HCT116 (cell line): ENCODE data around the gene SLC44A4. TPM values are rescaled to one million over a fixed set of nuclear protein-coding genes. Genes with fewer than 3 reads are reported as not detected.

Source experiments
- ATAC-seq: fragments of 200-7000 bp; cut with Tn5 transposase; 2 replicates; pipeline ENCODE4 v1.9.1; 2020; ENCODE audit warnings: mild to moderate bottlenecking, moderate library complexity
- BruUV-seq: library from RNA; stranded (reverse); fragments of 400-500 nt; replicated peaks from 2 replicates; lab custom pipeline; 2021; lab: Mats Ljungman, UMichigan
- CTCF ChIA-PET: fragments of 300-600 bp; sonication (Branson Sonifier 250); formaldehyde crosslinking; loops from one replicate; lab custom pipeline; 2021; ENCODE audit warnings: antibody characterized with exemption; lab: Charles Lee
- POLR2A ChIA-PET: fragments of 300-600, 350-600 bp; sonication (Branson Sonifier 250); formaldehyde crosslinking; loops from one replicate; lab custom pipeline; 2021; ENCODE audit warnings: antibody characterized with exemption; lab: Charles Lee
- RAD21 ChIA-PET, 2 experiments: fragments of 300-600 bp; sonication (Branson Sonifier 250); formaldehyde crosslinking; loops; one replicate each; lab custom pipeline; 2023; ENCODE audit warnings: low total read pairs in 2 of 2; ENCODE audit not compliant: uncharacterized antibody in 2 of 2, unreplicated experiment in 2 of 2, low non-redundant PET in 1 of 2; lab: Charles Lee
- DNase-seq: peaks from one replicate; pipeline ENCODE4 v3.0.0-alpha.2; 2010; ENCODE audit warnings: low read depth, low spot score
- H2AFZ ChIP-seq: fragments of 200-600 bp; shearing (Covaris generic), sonication (generic); 2 replicates; pipeline ENCODE4 v1.6.1; 2017; ENCODE audit warnings: low read depth, mixed run types, mixed read lengths, antibody characterized with exemption, low read length; ENCODE audit not compliant: poor library complexity, severe bottlenecking
- H3K27ac ChIP-seq: 2 replicates; pipeline ENCODE4 v1.5.1; 2012; ENCODE audit warnings: low read depth, low read length
- H3K27me3 ChIP-seq: fragments of 200-600 bp; sonication (generic); 2 replicates; pipeline ENCODE4 v1.6.1; 2016; ENCODE audit warnings: mixed run types, low read length, mixed read lengths; ENCODE audit not compliant: insufficient read depth
- H3K36me3 ChIP-seq, 2 experiments: fragments of 200-500 bp in 1 of 2; fragments of 200-600 bp in 1 of 2; sonication (Bioruptor generic) in 1 of 2; sonication (generic) in 1 of 2; 2 replicates each; pipeline versions ENCODE4 v1.5.1 to v1.6.1; 2014 to 2016; ENCODE audit warnings: low read length in 2 of 2, inconsistent platforms in 1 of 2, mixed read lengths in 1 of 2, mixed run types in 1 of 2; ENCODE audit not compliant: insufficient read depth in 2 of 2, control insufficient read depth in 1 of 2
- H3K4me1 ChIP-seq, 2 experiments: fragments of 200-600 bp in 1 of 2; sonication (generic) in 1 of 2; 2 replicates each; pipeline versions ENCODE4 v1.5.1 to v1.6.1; 2012 to 2017; ENCODE audit warnings: low read length in 2 of 2, inconsistent platforms in 1 of 2, mild to moderate bottlenecking in 1 of 2, mixed read lengths in 1 of 2, mixed run types in 1 of 2, moderate library complexity in 1 of 2; ENCODE audit not compliant: insufficient read depth in 2 of 2, control insufficient read depth in 1 of 2
- H3K4me2 ChIP-seq: fragments of 200-600 bp; sonication (generic); 2 replicates; pipeline ENCODE4 v1.6.1; 2017; ENCODE audit warnings: mixed run types, low read length, mixed read lengths
- H3K4me3 ChIP-seq, 2 experiments: fragments of 200-600 bp in 1 of 2; sonication (generic) in 1 of 2; replicated peaks in 1 of 2; 2 replicates each; pipeline ENCODE4 v1.5.1; 2011 to 2016; ENCODE audit warnings: low read length in 2 of 2, control low read depth in 1 of 2, low read depth in 1 of 2, mild to moderate bottlenecking in 1 of 2, mixed read lengths in 1 of 2, mixed run types in 1 of 2
- H3K79me2 ChIP-seq: fragments of 200-600 bp; sonication (generic); 2 replicates; pipeline ENCODE4 v1.6.1; 2017; ENCODE audit warnings: mild to moderate bottlenecking, mixed run types, low read length, moderate library complexity, mixed read lengths; ENCODE audit not compliant: insufficient read depth
- H3K9ac ChIP-seq: fragments of 200-600 bp; sonication (generic); 2 replicates; pipeline ENCODE4 v1.6.1; 2016; ENCODE audit warnings: low read length, mixed read lengths
- H3K9me2 ChIP-seq: fragments of 200-600 bp; sonication (generic), shearing (Covaris generic); 2 replicates; pipeline ENCODE4 v1.6.1; 2017; ENCODE audit warnings: mixed run types, mild to moderate bottlenecking, moderate library complexity; ENCODE audit not compliant: insufficient read depth
- H3K9me3 ChIP-seq, 2 experiments: fragments of 200-500 bp in 1 of 2; fragments of 200-600 bp in 1 of 2; sonication (Bioruptor generic) in 1 of 2; sonication (generic) in 1 of 2; 2 replicates each; pipeline ENCODE4 v1.6.1; 2014 to 2017; ENCODE audit warnings: low read length in 2 of 2, mixed read lengths in 2 of 2, inconsistent platforms in 1 of 2, low read depth in 1 of 2, mild to moderate bottlenecking in 1 of 2, mixed run types in 1 of 2, moderate library complexity in 1 of 2; ENCODE audit not compliant: control insufficient read depth in 1 of 2, insufficient read depth in 1 of 2
- H4K20me1 ChIP-seq: fragments of 200-600 bp; sonication (generic), shearing (Covaris generic); 2 replicates; pipeline ENCODE4 v1.6.1; 2017; ENCODE audit warnings: mixed run types, mild to moderate bottlenecking, moderate library complexity; ENCODE audit not compliant: insufficient read depth
- ATF3 ChIP-seq: IDR thresholded peaks from 2 replicates; pipeline ENCODE4 v1.6.1; 2012
- CBX3 ChIP-seq: IDR thresholded peaks from 2 replicates; pipeline ENCODE4 v1.6.1; 2012; ENCODE audit warnings: low read depth
- ELF1 ChIP-seq: IDR thresholded peaks from 2 replicates; pipeline ENCODE4 v1.6.1; 2012; ENCODE audit warnings: low read depth, borderline replicate concordance
- EZH2 ChIP-seq: fragments of 200-600 bp; sonication (generic); IDR thresholded peaks from 2 replicates; pipeline ENCODE4 v1.6.1; 2017; ENCODE audit warnings: antibody characterized with exemption, mixed run types
- EZH2phosphoT487 ChIP-seq: fragments of 200-600 bp; IDR thresholded peaks from 2 replicates; pipeline ENCODE4 v1.6.1; 2018; ENCODE audit warnings: antibody characterized with exemption, borderline replicate concordance
- FOSL1 ChIP-seq: IDR thresholded peaks from 2 replicates; pipeline ENCODE4 v1.6.1; 2012; ENCODE audit warnings: low read depth
- JUND ChIP-seq: IDR thresholded peaks from 2 replicates; pipeline ENCODE4 v1.6.1; 2012
- MAX ChIP-seq: IDR thresholded peaks from 2 replicates; pipeline ENCODE4 v1.6.1; 2012
- POLR2A ChIP-seq: IDR thresholded peaks from 2 replicates; pipeline ENCODE4 v1.7.0; 2011; ENCODE audit warnings: borderline replicate concordance; ENCODE audit not compliant: insufficient read depth, insufficient read length; ENCODE audit errors: extremely low read depth
- POLR2AphosphoS5 ChIP-seq: IDR thresholded peaks from 2 replicates; pipeline ENCODE4 v1.6.1; 2011; ENCODE audit warnings: mild to moderate bottlenecking, low read depth, low read length, moderate library complexity
- RAD21 ChIP-seq: IDR thresholded peaks from 2 replicates; pipeline ENCODE4 v1.6.1; 2012; ENCODE audit warnings: low read depth, mild to moderate bottlenecking
- REST ChIP-seq: IDR thresholded peaks from 2 replicates; pipeline ENCODE4 v1.6.1; 2012; ENCODE audit warnings: low read depth
- SIN3A ChIP-seq: IDR thresholded peaks from 2 replicates; pipeline ENCODE4 v1.6.1; 2012; ENCODE audit warnings: low read depth
- SP1 ChIP-seq: IDR thresholded peaks from 2 replicates; pipeline ENCODE4 v1.6.1; 2012; ENCODE audit warnings: low read depth
- SRF ChIP-seq: IDR thresholded peaks from 2 replicates; pipeline ENCODE4 v1.6.1; 2012; ENCODE audit warnings: low read depth
- YY1 ChIP-seq: IDR thresholded peaks from 2 replicates; pipeline ENCODE4 v1.6.1; 2011; ENCODE audit warnings: low read length, low read depth, moderate library complexity, mild to moderate bottlenecking; ENCODE audit not compliant: insufficient replicate concordance; ENCODE audit errors: extremely low read depth
- ZNF274 ChIP-seq: fragments of 200-500 bp; sonication (Bioruptor generic); IDR thresholded peaks from 2 replicates; pipeline ENCODE4 v1.6.1; 2014; ENCODE audit warnings: mild to moderate bottlenecking, low read depth, low read length, inconsistent platforms
- intact Hi-C: fragments of 100-400 bp; cut with micrococcal nuclease; formaldehyde crosslinking; loops from 2 replicates; pipeline ENCODE4 v1.10.0; 2022
- total RNA-seq: library from RNA; stranded (reverse); gene quantifications from one replicate; pipeline ENCODE4 v1.2.1, GENCODE V29; 2021; ENCODE audit not compliant: unreplicated experiment
- TF ChIP-seq, protein P1 (sequence below), 3 experiments: fragments of 200-600 bp in 1 of 3; sonication (generic) in 1 of 3; IDR thresholded peaks in 2 of 3; conservative IDR thresholded peaks in 1 of 3; 2 replicates each; pipeline ENCODE4 v1.5.1; 2012 to 2017; ENCODE audit warnings: low read depth in 2 of 3, low read length in 2 of 3, antibody characterized with exemption in 1 of 3, borderline replicate concordance in 1 of 3, control low read depth in 1 of 3, mild to moderate bottlenecking in 1 of 3, mixed read lengths in 1 of 3, mixed run types in 1 of 3, moderate library complexity in 1 of 3; ENCODE audit not compliant: insufficient read depth in 1 of 3
- TF ChIP-seq, protein P2 (sequence below): IDR thresholded peaks from 2 replicates; pipeline ENCODE4 v1.6.1; 2011; ENCODE audit warnings: mild to moderate bottlenecking, low read length, moderate library complexity; ENCODE audit not compliant: insufficient replicate concordance; ENCODE audit errors: extremely low read depth

Gene SLC44A4
- total RNA-seq, 1 experiment from 2014 or later = 0.74 TPM

GRCh38 chr6:31886541-31886991, 7.8 kb upstream of the SLC44A4 start:
- POLR2A ChIA-PET = no interaction called here
- Histone ChIP-seq H4K20me1 (0 out of 2 replicates have a peak, but pooled peaks cover 5% of the 10 kb centered on the region), H3K4me3 (no peak overlapping the region), H3K36me3 (peaks cover 54 to 63% of the 10 kb centered on the region in 2 experiments; a peak in 3 of 4 replicates), H3K4me2 (no peak overlapping the region)
- TF ChIP-seq ZNF274 (no peak), REST (no peak), SIN3A (no peak), POLR2AphosphoS5 (no peak), CBX3 (no peak), EZH2phosphoT487 (no peak), JUND (no peak), MAX (no peak), ATF3 (no peak), POLR2A (no peak), YY1 (no peak), ELF1 (no peak), SRF (no peak), RAD21 (no peak), FOSL1 (no peak), EZH2 (no peak), SP1 (no peak)
- TF ChIP-seq, protein P1, sequence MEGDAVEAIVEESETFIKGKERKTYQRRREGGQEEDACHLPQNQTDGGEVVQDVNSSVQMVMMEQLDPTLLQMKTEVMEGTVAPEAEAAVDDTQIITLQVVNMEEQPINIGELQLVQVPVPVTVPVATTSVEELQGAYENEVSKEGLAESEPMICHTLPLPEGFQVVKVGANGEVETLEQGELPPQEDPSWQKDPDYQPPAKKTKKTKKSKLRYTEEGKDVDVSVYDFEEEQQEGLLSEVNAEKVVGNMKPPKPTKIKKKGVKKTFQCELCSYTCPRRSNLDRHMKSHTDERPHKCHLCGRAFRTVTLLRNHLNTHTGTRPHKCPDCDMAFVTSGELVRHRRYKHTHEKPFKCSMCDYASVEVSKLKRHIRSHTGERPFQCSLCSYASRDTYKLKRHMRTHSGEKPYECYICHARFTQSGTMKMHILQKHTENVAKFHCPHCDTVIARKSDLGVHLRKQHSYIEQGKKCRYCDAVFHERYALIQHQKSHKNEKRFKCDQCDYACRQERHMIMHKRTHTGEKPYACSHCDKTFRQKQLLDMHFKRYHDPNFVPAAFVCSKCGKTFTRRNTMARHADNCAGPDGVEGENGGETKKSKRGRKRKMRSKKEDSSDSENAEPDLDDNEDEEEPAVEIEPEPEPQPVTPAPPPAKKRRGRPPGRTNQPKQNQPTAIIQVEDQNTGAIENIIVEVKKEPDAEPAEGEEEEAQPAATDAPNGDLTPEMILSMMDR (IDR thresholded peaks at IDR 0.05 in 2 of 3, conservative IDR thresholded peaks at IDR 0.05 in 1 of 3; ENCODE audit: borderline replicate concordance in 1 of 3, insufficient read depth in 1 of 3, low read depth in 2 of 3, low read length in 2 of 3) = no peak
- TF ChIP-seq, protein P2, sequence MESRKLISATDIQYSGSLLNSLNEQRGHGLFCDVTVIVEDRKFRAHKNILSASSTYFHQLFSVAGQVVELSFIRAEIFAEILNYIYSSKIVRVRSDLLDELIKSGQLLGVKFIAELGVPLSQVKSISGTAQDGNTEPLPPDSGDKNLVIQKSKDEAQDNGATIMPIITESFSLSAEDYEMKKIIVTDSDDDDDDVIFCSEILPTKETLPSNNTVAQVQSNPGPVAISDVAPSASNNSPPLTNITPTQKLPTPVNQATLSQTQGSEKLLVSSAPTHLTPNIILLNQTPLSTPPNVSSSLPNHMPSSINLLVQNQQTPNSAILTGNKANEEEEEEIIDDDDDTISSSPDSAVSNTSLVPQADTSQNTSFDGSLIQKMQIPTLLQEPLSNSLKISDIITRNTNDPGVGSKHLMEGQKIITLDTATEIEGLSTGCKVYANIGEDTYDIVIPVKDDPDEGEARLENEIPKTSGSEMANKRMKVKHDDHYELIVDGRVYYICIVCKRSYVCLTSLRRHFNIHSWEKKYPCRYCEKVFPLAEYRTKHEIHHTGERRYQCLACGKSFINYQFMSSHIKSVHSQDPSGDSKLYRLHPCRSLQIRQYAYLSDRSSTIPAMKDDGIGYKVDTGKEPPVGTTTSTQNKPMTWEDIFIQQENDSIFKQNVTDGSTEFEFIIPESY = no peak
- TF ChIP-seq, all 23 proteins: peak for 0
- Histone ChIP-seq H3K27ac (no peak overlapping the region), H3K27me3 (no peaks in the 10 kb centered on the region), H2AFZ (no peak overlapping the region), H3K9me3 (no peaks in the 10 kb centered on the region), H3K9ac (no peak overlapping the region), H3K79me2 (no peaks in the 10 kb centered on the region), H3K9me2 (no peaks in the 10 kb centered on the region), H3K4me1 (no peaks in the 10 kb centered on the region)
- RAD21 ChIA-PET = no interaction called here
- BruUV-seq = no TSS peak
- ATAC-seq (no peak), DNase-seq (no peak)
- intact Hi-C loops = no loop called here
- CTCF ChIA-PET = no interaction called here
